Naive thymus-derived CD4-positive, alpha-beta T cell (primary cell): ENCODE results near the gene PTPRF. TPM values are rescaled to one million over a fixed set of nuclear protein-coding genes. Genes with fewer than 3 reads are reported as not detected.

ENCODE experiments used
- ATAC-seq: fragments of 150-1000 bp; cut with Tn5 transposase; 2 replicates; pipeline ENCODE4 v1.10.0; 2021; ENCODE audit warnings: mild to moderate bottlenecking, moderate library complexity
- CTCF ChIA-PET: fragments of 350-600 bp; sonication (Branson Sonifier 250); formaldehyde crosslinking; loops from one replicate; lab custom pipeline; 2021; ENCODE audit warnings: antibody characterized with exemption; lab: Charles Lee
- POLR2A ChIA-PET: fragments of 350-600 bp; sonication (Branson Sonifier 250); formaldehyde crosslinking; loops from one replicate; lab custom pipeline; 2021; ENCODE audit warnings: antibody characterized with exemption, inconsistent platforms; lab: Charles Lee
- DNase-seq, 9 donors: peaks; one replicate each; pipeline versions ENCODE4 v3.0.0 to v3.0.0-alpha.2; 2020 to 2022; ENCODE audit warnings: mixed read lengths in 1 of 9
- H3K27ac ChIP-seq: one replicate; pipeline ENCODE4 v1.7.0; 2013; ENCODE audit warnings: mild to moderate bottlenecking, low read depth, low read length, moderate library complexity
- H3K27me3 ChIP-seq, 2 donors: one replicate each; pipeline ENCODE4 v1.7.0; 2013; ENCODE audit warnings: low read length in 2 of 2, mild to moderate bottlenecking in 2 of 2, moderate library complexity in 2 of 2; ENCODE audit not compliant: control insufficient read depth in 2 of 2, insufficient read depth in 2 of 2
- H3K36me3 ChIP-seq, 3 experiments: 1 replicate in 2 of 3; 2 replicates in 1 of 3; pipeline ENCODE4 v1.7.0; 2013; ENCODE audit warnings: low read length in 3 of 3, mild to moderate bottlenecking in 3 of 3, moderate library complexity in 1 of 3; ENCODE audit not compliant: insufficient read depth in 3 of 3, control insufficient read depth in 2 of 3
- H3K4me1 ChIP-seq, 2 donors: one replicate each; pipeline ENCODE4 v1.7.0; 2013; ENCODE audit warnings: low read length in 2 of 2, mild to moderate bottlenecking in 2 of 2, moderate library complexity in 1 of 2; ENCODE audit not compliant: control insufficient read depth in 2 of 2, insufficient read depth in 2 of 2
- H3K4me3 ChIP-seq: 2 replicates; pipeline ENCODE4 v1.7.0; 2013; ENCODE audit warnings: mild to moderate bottlenecking, low read length
- H3K9me3 ChIP-seq, 3 experiments: 1 replicate in 2 of 3; 2 replicates in 1 of 3; pipeline ENCODE4 v1.7.0; 2013; ENCODE audit warnings: low read length in 3 of 3; ENCODE audit not compliant: control insufficient read depth in 2 of 3
- H3K27ac Mint-ChIP-seq, 9 donors: one replicate each; pipeline ENCODE4 v1.8.0; 2020 to 2022; ENCODE audit warnings: mixed read lengths in 9 of 9, mild to moderate bottlenecking in 8 of 9, moderate library complexity in 5 of 9, inconsistent platforms in 2 of 9
- H3K27me3 Mint-ChIP-seq, 5 donors: one replicate each; pipeline ENCODE4 v1.8.0; 2021 to 2022; ENCODE audit warnings: mixed read lengths in 5 of 5, mild to moderate bottlenecking in 1 of 5
- H3K36me3 Mint-ChIP-seq, 5 donors: one replicate each; pipeline ENCODE4 v1.8.0; 2020 to 2022; ENCODE audit warnings: mixed read lengths in 5 of 5, mild to moderate bottlenecking in 3 of 5, inconsistent platforms in 1 of 5
- H3K4me1 Mint-ChIP-seq, 7 donors: one replicate each; pipeline ENCODE4 v1.8.0; 2020 to 2022; ENCODE audit warnings: mixed read lengths in 7 of 7, mild to moderate bottlenecking in 3 of 7, inconsistent platforms in 1 of 7
- H3K4me3 Mint-ChIP-seq, 10 donors: one replicate each; pipeline ENCODE4 v1.8.0; 2020 to 2022; ENCODE audit warnings: mild to moderate bottlenecking in 10 of 10, mixed read lengths in 10 of 10, moderate library complexity in 6 of 10, inconsistent platforms in 2 of 10
- H3K9me3 Mint-ChIP-seq, 11 donors: one replicate each; pipeline ENCODE4 v1.8.0; 2020 to 2022; ENCODE audit warnings: mixed read lengths in 11 of 11, mild to moderate bottlenecking in 4 of 11, inconsistent platforms in 1 of 11, moderate library complexity in 1 of 11
- intact Hi-C, 2 donors: fragments of 100-400 bp; cut with micrococcal nuclease; formaldehyde crosslinking; loops; one replicate each; pipeline ENCODE4 v1.15.1; 2023
- polyA plus RNA-seq, 2 donors: library from polyadenylated mRNA; unstranded; fragments of 300-500 nt; fragmentation: Illumina TruSeq; gene quantifications; one replicate each; pipeline ENCODE4 v1.2.3, GENCODE V29; 2021
- total RNA-seq, 6 experiments: library from RNA in 5 of 6; stranded (reverse) in 5 of 6; gene quantifications; 1 replicate in 5 of 6; 2 replicates in 1 of 6; pipeline ENCODE4 v1.2.3 and lab custom pipeline; 2021 to 2026

Gene PTPRF
- total and polyA plus RNA-seq, 7 experiments from 2014 or later: 0.49 to 2.3 (median 1.8) TPM; not detected in 4

GRCh38 chr1:43554444-43554992 lies 23.8 kb downstream of the PTPRF start:
- ChIA-PET CTCF (interaction anchor here (0.6 to 0.9 kb wide), 2 partner anchors 75 to 209 kb away, joined by 3 read pairs; no protein-coding TSS in a partner anchor), POLR2A (interaction anchor here (0.6 kb wide), 1 partner anchor 251 kb away, joined by 3 read pairs; no protein-coding TSS in a partner anchor)
- intact Hi-C loops: no loop called here
- Mint-ChIP-seq H3K36me3 (no peaks in the 10 kb centered on the region), H3K4me3 (no peak overlapping the region), H3K27me3 (peaks cover 2 to 17% (median 13%) of the 10 kb centered on the region in 5 donors), H3K27ac (peak overlapping the region in 2 of 9 donors; percentile 19 to 44), H3K4me1 (peaks cover 0 to 13% (median 5%) of the 10 kb centered on the region in 7 donors), H3K9me3 (no peaks in the 10 kb centered on the region)
- peak in 4 of 9 donors; percentile 11 to 33 (median 21) for DNase-seq
- no peaks in the 10 kb centered on the region for H3K4me1 ChIP-seq
- H3K36me3 ChIP-seq: no peaks in the 10 kb centered on the region
- no peak overlapping the region for H3K27ac ChIP-seq
- H3K9me3 ChIP-seq: no peaks in the 10 kb centered on the region
- peak; percentile 55 for ATAC-seq
- no peak overlapping the region for H3K4me3 ChIP-seq
- H3K27me3 ChIP-seq: no peaks in the 10 kb centered on the region

- intact Hi-C loops: no loop called here
- Mint-ChIP-seq H3K27ac (no peak overlapping the region), H3K4me1 (peaks cover 0 to 7% (median 3%) of the 10 kb centered on the region in 7 donors), H3K36me3 (no peaks in the 10 kb centered on the region), H3K9me3 (no peaks in the 10 kb centered on the region), H3K27me3 (peaks cover 2 to 6% (median 3%) of the 10 kb centered on the region in 5 donors), H3K4me3 (no peak overlapping the region)
- Histone ChIP-seq H3K36me3 (no peaks in the 10 kb centered on the region), H3K4me1 (no peaks in the 10 kb centered on the region), H3K27me3 (no peaks in the 10 kb centered on the region), H3K9me3 (no peaks in the 10 kb centered on the region), H3K4me3 (no peak overlapping the region), H3K27ac (no peak overlapping the region)
- ATAC-seq: no peak
- ChIA-PET CTCF (no interaction called here), POLR2A (no interaction called here)
- no peak for DNase-seq
Measured at GRCh38 chr1:43556782-43557181, 26.1 kb downstream of the PTPRF start.

GRCh38 chr1:43557744-43558245 lies 27.1 kb downstream of the PTPRF start:
- ChIA-PET CTCF (no interaction called here), POLR2A (no interaction called here)
- Histone ChIP-seq H3K4me1 (no peaks in the 10 kb centered on the region), H3K9me3 (no peaks in the 10 kb centered on the region), H3K36me3 (no peaks in the 10 kb centered on the region), H3K27me3 (no peaks in the 10 kb centered on the region), H3K4me3 (no peak overlapping the region), H3K27ac (no peak overlapping the region)
- Mint-ChIP-seq H3K4me1 (peaks cover 0 to 7% (median 3%) of the 10 kb centered on the region in 7 donors), H3K27ac (no peak overlapping the region), H3K4me3 (no peak overlapping the region), H3K9me3 (no peaks in the 10 kb centered on the region), H3K27me3 (peaks cover 0 to 7% (median 4%) of the 10 kb centered on the region in 5 donors), H3K36me3 (no peaks in the 10 kb centered on the region)
- intact Hi-C loops: no loop called here
- DNase-seq: no peak
- ATAC-seq: no peak

- Histone ChIP-seq H3K27me3 (no peaks in the 10 kb centered on the region), H3K4me3 (no peak overlapping the region), H3K4me1 (no peaks in the 10 kb centered on the region), H3K9me3 (no peaks in the 10 kb centered on the region), H3K36me3 (no peaks in the 10 kb centered on the region), H3K27ac (no peak overlapping the region)
- Mint-ChIP-seq H3K4me3 (no peak overlapping the region), H3K4me1 (peaks cover 0 to 7% (median 3%) of the 10 kb centered on the region in 7 donors), H3K27ac (no peak overlapping the region), H3K36me3 (no peaks in the 10 kb centered on the region), H3K9me3 (no peaks in the 10 kb centered on the region), H3K27me3 (peaks cover 0 to 7% (median 4%) of the 10 kb centered on the region in 5 donors)
- ATAC-seq (no peak), DNase-seq (no peak)
- ChIA-PET POLR2A (no interaction called here), CTCF (no interaction called here)
- intact Hi-C loops: no loop called here
Measured at GRCh38 chr1:43558346-43558841, 27.7 kb downstream of the PTPRF start.

GRCh38 chr1:43559714-43560113 lies 29.0 kb downstream of the PTPRF start:
- H3K27ac ChIP-seq: no peak overlapping the region
- no peaks in the 10 kb centered on the region for H3K9me3 Mint-ChIP-seq
- H3K27me3 Mint-ChIP-seq: peaks cover 0 to 4% (median 3%) of the 10 kb centered on the region in 5 donors
- no peaks in the 10 kb centered on the region for H3K9me3 ChIP-seq
- ChIA-PET POLR2A (no interaction called here), CTCF (no interaction called here)
- no peaks in the 10 kb centered on the region for H3K4me1 ChIP-seq
- no peak overlapping the region for H3K4me3 ChIP-seq
- DNase-seq (no peak), ATAC-seq (peak; percentile 11)
- H3K36me3 ChIP-seq: no peaks in the 10 kb centered on the region
- no peaks in the 10 kb centered on the region for H3K27me3 ChIP-seq
- H3K4me3 Mint-ChIP-seq: no peak overlapping the region
- peaks cover 0 to 6% (median 0%) of the 10 kb centered on the region in 7 donors for H3K4me1 Mint-ChIP-seq
- no peak overlapping the region for H3K27ac Mint-ChIP-seq
- no peaks in the 10 kb centered on the region for H3K36me3 Mint-ChIP-seq
- intact Hi-C loops: no loop called here

GRCh38 chr1:43560286-43560685 lies 29.6 kb downstream of the PTPRF start:
- Histone ChIP-seq H3K4me3 (no peak overlapping the region), H3K27ac (no peak overlapping the region), H3K4me1 (no peaks in the 10 kb centered on the region), H3K36me3 (no peaks in the 10 kb centered on the region), H3K27me3 (no peaks in the 10 kb centered on the region), H3K9me3 (no peaks in the 10 kb centered on the region)
- ChIA-PET POLR2A (no interaction called here), CTCF (no interaction called here)
- Mint-ChIP-seq H3K4me1 (peaks cover 0 to 8% (median 0%) of the 10 kb centered on the region in 7 donors), H3K27me3 (peaks cover 0 to 4% (median 3%) of the 10 kb centered on the region in 5 donors), H3K9me3 (no peaks in the 10 kb centered on the region), H3K36me3 (no peaks in the 10 kb centered on the region), H3K4me3 (no peak overlapping the region), H3K27ac (no peak overlapping the region)
- intact Hi-C loops: no loop called here
- DNase-seq (no peak), ATAC-seq (peak; percentile 18)
